NT2/D1 (cell line): Measurements from ENCODE around the gene ASPSCR1.

ENCODE experiments used
- DNase-seq: peaks from one replicate; pipeline ENCODE4 v3.0.0-alpha.2; 2011; ENCODE audit warnings: low read depth, low spot score
- H3K27me3 ChIP-seq: 2 replicates; pipeline ENCODE4 v1.6.0; 2011; ENCODE audit warnings: mild to moderate bottlenecking; ENCODE audit not compliant: insufficient read length, insufficient read depth
- H3K36me3 ChIP-seq: 2 replicates; pipeline ENCODE4 v1.6.1; 2011; ENCODE audit warnings: mild to moderate bottlenecking, low read length, mixed read lengths; ENCODE audit not compliant: insufficient read depth, insufficient read length
- H3K4me1 ChIP-seq: 2 replicates; pipeline ENCODE4 v1.5.1; 2011; ENCODE audit not compliant: insufficient read depth, insufficient read length
- H3K4me3 ChIP-seq: 2 replicates; pipeline ENCODE4 v1.5.1; 2011; ENCODE audit warnings: low read depth; ENCODE audit not compliant: insufficient read length
- H3K9ac ChIP-seq: 2 replicates; pipeline ENCODE4 v1.6.0; 2011; ENCODE audit warnings: low read depth; ENCODE audit not compliant: insufficient read length
- H3K9me3 ChIP-seq: 2 replicates; pipeline ENCODE4 v1.5.1; 2011; ENCODE audit warnings: mild to moderate bottlenecking, low read length; ENCODE audit not compliant: insufficient read depth
- SUZ12 ChIP-seq: IDR thresholded peaks from 2 replicates; pipeline ENCODE4 v1.6.1; 2011; ENCODE audit not compliant: insufficient read length, insufficient read depth; ENCODE audit errors: extremely low read depth
- YY1 ChIP-seq: IDR thresholded peaks from 2 replicates; pipeline ENCODE4 v1.6.1; 2011; ENCODE audit not compliant: insufficient read length, insufficient read depth
- ZNF274 ChIP-seq: IDR thresholded peaks from 2 replicates; pipeline ENCODE4 v1.6.1; 2011; ENCODE audit warnings: mild to moderate bottlenecking, low read depth, low read length

Gene ASPSCR1

DNA sequence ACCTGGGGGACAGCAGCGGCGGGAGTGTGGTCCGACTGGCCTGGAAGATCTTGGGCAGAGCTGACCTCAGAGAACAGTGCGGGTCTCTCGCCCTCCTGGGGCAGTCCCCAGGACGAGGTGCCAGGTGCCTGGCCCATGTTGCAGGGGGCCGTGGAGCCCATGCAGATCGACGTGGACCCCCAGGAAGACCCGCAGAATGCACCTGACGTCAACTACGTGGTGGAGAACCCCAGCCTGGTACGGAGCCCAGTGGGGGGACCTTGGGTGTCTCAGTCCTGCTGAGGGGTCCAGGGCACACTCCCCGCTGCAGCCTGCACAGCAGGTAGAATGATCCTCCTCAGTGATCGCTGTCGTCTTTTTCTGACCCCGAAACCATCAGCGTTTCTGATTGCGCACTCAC, 75.7 kb downstream of the ASPSCR1 start:
- H3K36me3 ChIP-seq, result peaks cover 76% of the 10 kb centered on the region
- TF ChIP-seq ZNF274, result no peak
- no peak for TF ChIP-seq YY1
- no peak for TF ChIP-seq SUZ12

GRCh38 chr17:82053556-82054263, 76.3 kb downstream of the ASPSCR1 start:
- TF ChIP-seq SUZ12 (no peak), ZNF274 (no peak), YY1 (no peak)
- Histone ChIP-seq H3K4me1 (peaks cover 29% of the 10 kb centered on the region), H3K9me3 (no peaks in the 10 kb centered on the region), H3K9ac (peak overlapping the region; percentile 96), H3K36me3 (peaks cover 76% of the 10 kb centered on the region), H3K27me3 (peaks cover 3% of the 10 kb centered on the region), H3K4me3 (no peak overlapping the region)
- no peak for DNase-seq

More for the DNA sequence above, 75.7 kb downstream of the ASPSCR1 start:
- Histone ChIP-seq H3K4me1 (peaks cover 26% of the 10 kb centered on the region), H3K9ac (peak overlapping the region; percentile 96), H3K4me3 (peak overlapping the region; percentile 97), H3K27me3 (peaks cover 3% of the 10 kb centered on the region), H3K9me3 (no peaks in the 10 kb centered on the region)
- DNase-seq, result no peak

DNA sequence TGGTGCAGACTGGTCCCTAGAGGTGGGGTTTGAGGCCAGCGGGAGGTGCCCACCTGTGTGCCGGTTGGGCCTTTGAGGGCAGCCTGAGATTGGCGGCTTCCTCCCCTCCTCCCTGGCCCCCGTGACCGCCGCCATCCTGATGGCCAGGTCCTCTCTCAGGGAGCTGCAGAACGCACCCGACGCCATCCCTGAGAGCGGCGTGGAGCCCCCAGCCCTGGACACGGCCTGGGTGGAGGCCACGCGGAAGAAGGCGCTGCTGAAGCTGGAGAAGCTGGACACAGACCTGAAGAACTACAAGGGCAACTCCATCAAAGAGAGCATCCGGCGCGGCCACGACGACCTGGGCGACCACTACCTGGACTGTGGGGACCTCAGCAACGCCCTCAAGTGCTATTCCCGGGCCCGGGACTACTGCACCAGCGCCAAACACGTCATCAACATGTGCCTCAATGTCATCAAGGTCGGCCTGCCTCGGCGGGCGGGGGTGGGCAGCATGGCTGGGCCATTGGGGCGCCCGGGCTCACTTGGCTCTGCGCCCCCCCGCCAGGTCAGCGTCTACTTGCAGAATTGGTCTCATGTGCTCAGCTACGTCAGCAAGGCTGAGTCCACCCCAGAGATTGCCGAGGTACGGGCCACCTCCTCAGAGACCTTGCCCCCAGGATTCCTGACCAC, 77.1 kb downstream of the ASPSCR1 start:
- Histone ChIP-seq H3K9ac (no peak overlapping the region), H3K4me1 (peaks cover 29% of the 10 kb centered on the region), H3K4me3 (no peak overlapping the region), H3K9me3 (no peaks in the 10 kb centered on the region), H3K36me3 (peaks cover 76% of the 10 kb centered on the region), H3K27me3 (peaks cover 3% of the 10 kb centered on the region)
- DNase-seq, result no peak
- TF ChIP-seq ZNF274, result no peak
- no peak for TF ChIP-seq YY1
- no peak for TF ChIP-seq SUZ12

GRCh38 chr17:82055023-82055964, 77.9 kb downstream of the ASPSCR1 start:
- DNase-seq, result no peak
- peak overlapping the region; percentile 50 for H3K9ac ChIP-seq
- peaks cover 26% of the 10 kb centered on the region for H3K4me1 ChIP-seq
- no peak for TF ChIP-seq YY1
- no peak for TF ChIP-seq ZNF274
- TF ChIP-seq SUZ12, result no peak
- H3K4me3 ChIP-seq, result no peak overlapping the region
- peaks cover 76% of the 10 kb centered on the region for H3K36me3 ChIP-seq
- H3K9me3 ChIP-seq, result no peaks in the 10 kb centered on the region
- H3K27me3 ChIP-seq, result peaks cover 3% of the 10 kb centered on the region

GRCh38 chr17:82055965-82056728, 78.7 kb downstream of the ASPSCR1 start:
- peaks cover 18% of the 10 kb centered on the region for H3K4me1 ChIP-seq
- H3K9me3 ChIP-seq, result no peaks in the 10 kb centered on the region
- H3K27me3 ChIP-seq, result no peaks in the 10 kb centered on the region
- TF ChIP-seq ZNF274 (no peak), YY1 (no peak), SUZ12 (no peak)
- no peak for DNase-seq
- peak overlapping the region; percentile 50 for H3K9ac ChIP-seq
- H3K36me3 ChIP-seq, result peaks cover 82% of the 10 kb centered on the region
- H3K4me3 ChIP-seq, result no peak overlapping the region

GRCh38 chr17:82056729-82057621, 79.5 kb downstream of the ASPSCR1 start:
- no peak for DNase-seq
- Histone ChIP-seq H3K4me3 (no peak overlapping the region), H3K36me3 (peaks cover 90% of the 10 kb centered on the region), H3K4me1 (peaks cover 18% of the 10 kb centered on the region), H3K9ac (peak overlapping the region; percentile 13), H3K27me3 (no peaks in the 10 kb centered on the region), H3K9me3 (no peaks in the 10 kb centered on the region)
- TF ChIP-seq YY1 (no peak), SUZ12 (no peak)
